B cell (primary cell): Measurements from ENCODE around the gene MPIG6B. TPM values are rescaled to one million over a fixed set of nuclear protein-coding genes. Genes with fewer than 3 reads are reported as not detected.

ENCODE experiments used
- ATAC-seq: fragments of 200-7000 bp; cut with Tn5 transposase; one replicate; pipeline ENCODE4 v1.10.0; 2021; ENCODE audit warnings: low read depth, mild to moderate bottlenecking, moderate number of reproducible peaks, moderate library complexity
- CTCF ChIA-PET: fragments of 350-600 bp; sonication (Branson Sonifier 250); formaldehyde crosslinking; loops from one replicate; lab custom pipeline; 2021; ENCODE audit warnings: antibody characterized with exemption, inconsistent platforms; lab: Charles Lee
- POLR2A ChIA-PET: fragments of 350-600 bp; sonication (Branson Sonifier 250); formaldehyde crosslinking; loops from one replicate; lab custom pipeline; 2021; ENCODE audit warnings: antibody characterized with exemption; lab: Charles Lee
- DNase-seq: peaks from one replicate; pipeline ENCODE4 v3.0.0; 2013
- H2AFZ ChIP-seq: 2 replicates; pipeline ENCODE4 v1.6.1; 2012; ENCODE audit warnings: mild to moderate bottlenecking, low read depth, low read length; ENCODE audit not compliant: insufficient read depth, poor library complexity, severe bottlenecking
- H3K27ac ChIP-seq, 2 donors: 1 replicate in 1 of 2; 2 replicates in 1 of 2; pipeline ENCODE4 v1.5.1; 2012 to 2013; ENCODE audit warnings: low read length in 2 of 2, mild to moderate bottlenecking in 2 of 2, moderate library complexity in 1 of 2
- H3K27me3 ChIP-seq, 4 experiments: fragments of 200-600 bp in 1 of 4; sonication (generic) in 1 of 4; replicated peaks in 1 of 4; 1 replicate in 2 of 4; 2 replicates in 2 of 4; pipeline versions ENCODE4 v1.6.1 to v1.7.0; 2013 to 2016; ENCODE audit warnings: low read length in 3 of 4, mild to moderate bottlenecking in 2 of 4, mixed read lengths in 1 of 4, moderate library complexity in 1 of 4; ENCODE audit not compliant: insufficient read depth in 4 of 4, control insufficient read depth in 3 of 4; ENCODE audit errors: control extremely low read depth in 1 of 4
- H3K36me3 ChIP-seq, 2 experiments: replicated peaks in 1 of 2; 1 replicate in 1 of 2; 2 replicates in 1 of 2; pipeline versions ENCODE4 v1.6.1 to v1.7.1; 2013; ENCODE audit warnings: low read length in 1 of 2; ENCODE audit not compliant: insufficient read depth in 2 of 2, control insufficient read depth in 1 of 2; ENCODE audit errors: control extremely low read depth in 1 of 2, extremely low read depth in 1 of 2
- H3K4me1 ChIP-seq, 2 donors: fragments of 200-600 bp in 1 of 2; sonication (generic) in 1 of 2; 1 replicate in 1 of 2; 2 replicates in 1 of 2; pipeline versions ENCODE4 v1.5.1 to v1.6.1; 2013 to 2017; ENCODE audit warnings: low read length in 2 of 2; ENCODE audit not compliant: control insufficient read depth in 2 of 2, insufficient read depth in 2 of 2
- H3K4me2 ChIP-seq: replicated peaks from 2 replicates; pipeline ENCODE3; 2012; ENCODE audit warnings: mild to moderate bottlenecking, low read depth, low read length; ENCODE audit not compliant: poor library complexity, severe bottlenecking
- H3K4me3 ChIP-seq, 5 experiments: fragments of 200-600 bp in 1 of 5; sonication (generic) in 1 of 5; 1 replicate in 3 of 5; 2 replicates in 2 of 5; pipeline versions ENCODE4 v1.5.1 to v1.7.0; 2011 to 2016; ENCODE audit warnings: low read length in 4 of 5, mild to moderate bottlenecking in 4 of 5, low read depth in 2 of 5, control low read depth in 1 of 5, moderate library complexity in 1 of 5; ENCODE audit not compliant: insufficient read depth in 1 of 5; ENCODE audit errors: control extremely low read depth in 1 of 5, extremely low read depth in 1 of 5
- H3K79me2 ChIP-seq: fragments of 200-600 bp; sonication (generic); one replicate; pipeline ENCODE4 v1.6.0; 2016; ENCODE audit warnings: low read length; ENCODE audit not compliant: control insufficient read depth, insufficient read depth
- H3K9ac ChIP-seq: fragments of 200-600 bp; sonication (generic); 2 replicates; pipeline ENCODE4 v1.6.1; 2017; ENCODE audit warnings: mild to moderate bottlenecking, low read length, moderate library complexity
- H3K9me3 ChIP-seq, 3 donors: one replicate each; pipeline versions ENCODE4 v1.6.1 to v1.7.1; 2013; ENCODE audit warnings: low read length in 2 of 3; ENCODE audit not compliant: control insufficient read depth in 2 of 3, insufficient read depth in 1 of 3; ENCODE audit errors: control extremely low read depth in 1 of 3
- H4K20me1 ChIP-seq: 2 replicates; pipeline ENCODE4 v1.6.0; 2012; ENCODE audit warnings: mild to moderate bottlenecking, low read length; ENCODE audit not compliant: insufficient read depth, control insufficient read depth, poor library complexity, severe bottlenecking
- H3K27ac Mint-ChIP-seq: one replicate; pipeline ENCODE4 v1.8.0; 2021; ENCODE audit warnings: mixed read lengths
- H3K27me3 Mint-ChIP-seq: one replicate; pipeline ENCODE4 v1.8.0; 2021; ENCODE audit warnings: mixed read lengths
- H3K4me1 Mint-ChIP-seq: one replicate; pipeline ENCODE4 v1.8.0; 2021; ENCODE audit warnings: mixed read lengths
- H3K4me3 Mint-ChIP-seq: one replicate; pipeline ENCODE4 v1.8.0; 2021; ENCODE audit warnings: mixed read lengths
- H3K9me3 Mint-ChIP-seq: one replicate; pipeline ENCODE4 v1.8.0; 2022; ENCODE audit warnings: mixed read lengths; ENCODE audit not compliant: insufficient read depth
- CTCF ChIP-seq: fragments of 200-600 bp; IDR thresholded peaks from one replicate; pipeline ENCODE4 v1.8.0; 2022; ENCODE audit warnings: antibody characterized with exemption, mild to moderate bottlenecking
- EZH2 ChIP-seq: IDR thresholded peaks from 2 replicates; pipeline ENCODE4 v1.6.1; 2012; ENCODE audit warnings: borderline replicate concordance, low read depth, mild to moderate bottlenecking, moderate library complexity, low read length; ENCODE audit not compliant: insufficient read depth, poor library complexity, severe bottlenecking
- WGBS: methylation state at CpG from one replicate; pipeline ENCODE4 v1.1.5; 2013; ENCODE audit warnings: missing lambda C conversion rate; ENCODE audit not compliant: insufficient coverage; 5-methylcytosine and 5-hydroxymethylcytosine counted together
- intact Hi-C: fragments of 100-400 bp; cut with micrococcal nuclease; formaldehyde crosslinking; loops from one replicate; pipeline ENCODE4 v1.10.0; 2022
- polyA plus RNA-seq: library from polyadenylated mRNA; depleted of rRNA; stranded (reverse); fragments of >200 nt; gene quantifications from 2 replicates; pipeline ENCODE4 v1.2.3, GENCODE V29; 2012
- total RNA-seq, 2 donors: library from RNA; stranded (reverse); fragments of 120-200 nt in 1 of 2; gene quantifications; 1 replicate in 1 of 2; 2 replicates in 1 of 2; pipeline versions ENCODE4 v1.2.3 to v1.2.4, GENCODE V29; 2013 to 2022

Gene MPIG6B
- total and polyA plus RNA-seq, 2 donors (not counting 1 experiment from before 2014, with no cell fraction given): 0.54 to 1.6 TPM

- Mint-ChIP-seq H3K27me3 (no peaks in the 10 kb centered on the region), H3K9me3 (no peaks in the 10 kb centered on the region), H3K4me3 (peak within 1 kb of the TSS; percentile 98), H3K4me1 (peaks cover 31% of the 10 kb centered on the region), H3K27ac (peak within 1 kb of the TSS; percentile 91)
- Histone ChIP-seq H4K20me1 (no peaks in the 10 kb centered on the region), H3K79me2 (peaks cover 42% of the 10 kb centered on the region), H3K9me3 (no peaks in the 10 kb centered on the region), H3K4me2 (peak within 1 kb of the TSS; percentile 75), H3K36me3 (peaks cover 0 to 27% of the 10 kb centered on the region in 2 experiments), H3K27ac (peak within 1 kb of the TSS; percentile 87 to 93), H2AFZ (peak within 1 kb of the TSS; percentile 89), H3K27me3 (no peaks in the 10 kb centered on the region), H3K4me1 (peaks cover 20 to 28% of the 10 kb centered on the region in 2 donors), H3K9ac (peak within 1 kb of the TSS; percentile 97), H3K4me3 (peak within 1 kb of the TSS; percentile 65 to 98 (median 96))
- TF ChIP-seq CTCF: no peak
- no peak for TF ChIP-seq EZH2
- POLR2A ChIA-PET: interaction anchor here (0.6 to 1.9 kb wide), 10 partner anchors 22 to 160 kb away, joined by 3 to 16 read pairs (median 6); partner anchors contain the start of genes BAG6, CLIC1, DDAH2 and HSPA1B
- 1% methylated on average over 50 of the region's 54 CpGs for WGBS
- CTCF ChIA-PET: interaction anchor here (0.8 to 2.3 kb wide), 12 partner anchors 9 to 130 kb away, joined by 3 to 11 read pairs (median 4); partner anchors contain the start of genes DDAH2, LSM2 and LY6G5C
- ATAC-seq (peak; percentile 95), DNase-seq (peak; percentile 99)
- intact Hi-C loops: loop anchor here (1.0 to 5.0 kb wide), 5 partner anchors 22 to 159 kb away; partner anchors contain the start of genes CSNK2B, DDAH2, LY6G5B and LY6G5C
These were observed 20.1 kb upstream of the MPIG6B start, which contains the start of gene ABHD16A for GRCh38 chr6:31702819-31703716. Gene ABHD16A, minus strand, starts transcription at chr6:31703324. Its CDS starts 43 bp downstream, at chr6:31703281.
